NCI-H146 treated with DMSO at 0.1 percent for 48 hours (cell line): ENCODE results near the gene ARFGAP2.

Experiments
- DNase-seq: peaks from one replicate; lab custom pipeline; 2025; ENCODE audit not compliant: unreplicated experiment; lab: John Stamatoyannopoulos, UW

The ARFGAP2 gene

GRCh38 chr11:47187723-47188122 is 11.0 kb upstream of the ARFGAP2 start:
- no peak for DNase-seq

DNA sequence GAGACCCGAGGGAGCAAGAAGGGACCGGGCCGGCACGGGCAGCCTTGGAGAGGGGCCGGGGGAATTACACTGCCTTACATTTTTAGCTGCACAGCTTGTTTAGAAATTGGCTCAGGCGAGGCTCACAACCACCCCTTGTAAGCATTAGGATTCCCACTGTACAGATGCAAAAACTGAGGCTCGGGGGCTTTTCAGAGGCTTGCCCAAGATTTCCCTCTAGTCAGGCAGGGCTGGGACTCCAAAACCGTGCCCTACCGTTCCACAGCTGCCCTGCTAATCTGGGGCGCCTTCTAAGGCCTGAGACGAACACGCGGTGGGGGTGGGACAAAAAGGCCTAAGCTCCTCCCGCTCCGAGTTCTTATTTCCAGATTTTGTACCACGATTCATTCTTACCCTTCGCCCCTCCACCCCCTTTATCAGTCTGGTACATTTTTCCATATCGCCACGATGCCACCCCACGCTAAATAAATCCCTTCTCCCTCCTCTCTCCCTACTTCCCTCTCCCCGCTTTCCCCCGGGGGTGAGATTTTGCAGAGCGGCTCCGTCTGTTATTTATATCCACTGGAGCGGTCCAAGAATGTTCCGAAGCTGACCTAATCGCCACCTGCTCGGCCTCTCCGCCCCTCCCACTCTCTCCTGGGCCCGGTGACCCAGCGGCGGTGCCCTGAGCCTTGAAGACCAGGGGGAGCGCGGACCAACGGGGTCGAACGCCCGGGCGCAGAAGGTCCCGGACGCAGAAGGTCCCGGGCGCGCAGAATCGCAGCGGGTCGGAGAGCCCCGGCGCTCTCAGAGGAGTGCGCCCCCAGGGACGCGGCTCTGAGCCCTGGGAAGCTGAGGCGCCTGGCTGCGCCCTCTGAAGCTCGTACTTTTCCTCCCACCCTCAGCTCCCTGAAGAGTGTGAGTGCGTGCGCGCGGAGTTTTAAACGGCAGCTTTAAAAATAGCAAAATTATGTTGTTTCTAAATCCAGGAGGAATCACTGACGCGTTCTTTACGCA is 10.3 kb upstream of the ARFGAP2 start:
- no peak for DNase-seq

DNA sequence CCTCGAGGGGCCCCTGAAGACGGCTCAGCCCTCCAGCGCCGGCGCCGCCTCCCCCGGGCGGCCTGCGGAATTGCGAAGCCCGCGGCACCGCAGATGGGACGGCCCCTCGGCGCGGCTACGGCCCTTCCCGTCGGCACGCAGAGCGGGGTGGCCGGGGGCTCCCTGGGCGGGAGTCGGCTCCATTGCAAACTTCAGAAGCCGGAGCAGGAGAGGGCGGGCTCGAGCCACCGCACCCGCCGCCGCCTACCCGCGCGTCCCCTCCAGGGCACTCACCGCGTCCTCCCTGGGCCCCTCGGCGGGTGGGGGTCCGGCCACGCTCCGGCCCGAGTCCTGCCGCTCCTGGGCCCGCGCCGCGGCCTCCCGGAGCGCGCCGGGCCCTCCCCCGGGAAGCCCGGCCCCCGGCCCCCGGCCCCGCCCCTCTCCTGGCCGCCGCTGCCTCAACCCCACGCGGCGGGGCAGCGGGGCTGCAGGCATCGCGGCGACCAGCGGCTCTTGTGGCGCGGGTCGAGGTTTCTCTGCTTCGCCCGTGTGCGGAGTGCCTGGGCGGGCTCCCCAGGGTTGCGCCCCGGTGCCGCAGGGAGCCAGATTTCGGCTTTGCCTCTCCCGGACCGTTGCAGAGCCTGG is 9.5 kb upstream of the ARFGAP2 start, which contains the start of gene PACSIN3:
Gene PACSIN3 (minus strand): TSS at position 359 of the 624 bp plus-strand sequence. CDS start 3,707 bp downstream, outside the sequence.
- DNase-seq: no peak

DNA sequence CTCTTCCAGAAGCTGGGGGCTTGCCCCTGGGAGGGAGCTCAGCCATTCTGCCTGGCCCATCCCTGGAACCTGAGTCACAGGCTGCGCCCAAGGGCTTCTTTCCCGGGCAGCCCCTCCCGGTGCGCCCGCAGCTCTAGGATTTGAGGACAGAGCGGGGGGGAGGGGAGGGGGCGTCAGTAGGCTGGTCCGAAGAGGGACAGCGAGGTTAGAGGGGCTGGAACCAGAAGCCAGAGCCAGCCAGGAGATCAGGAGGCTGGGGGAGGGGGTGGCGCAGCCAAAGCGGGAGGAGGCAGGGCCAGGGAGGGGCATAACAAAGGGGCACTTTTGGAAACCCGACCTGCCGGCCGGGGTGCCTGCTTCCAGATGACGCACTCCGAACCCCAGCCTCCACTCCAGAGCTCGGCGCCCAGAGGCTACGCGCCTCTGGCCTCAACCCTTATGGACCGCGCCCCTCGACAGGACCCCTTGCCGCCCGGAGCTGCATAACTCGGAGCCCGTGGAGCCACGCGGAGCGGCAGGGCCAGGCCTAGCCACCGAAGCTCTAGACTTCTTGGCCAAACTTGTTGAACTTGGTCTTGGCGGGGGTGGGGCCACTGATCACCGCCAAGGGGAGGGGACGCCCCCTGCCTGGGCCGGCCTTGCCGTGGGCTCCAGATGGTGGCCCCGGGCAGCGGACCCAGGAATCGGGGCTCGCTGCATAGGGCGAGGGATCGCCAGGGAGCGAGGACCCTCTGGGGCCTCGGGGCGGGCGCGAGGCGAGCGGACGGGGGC is 8.8 kb upstream of the ARFGAP2 start:
- no peak for DNase-seq

DNA sequence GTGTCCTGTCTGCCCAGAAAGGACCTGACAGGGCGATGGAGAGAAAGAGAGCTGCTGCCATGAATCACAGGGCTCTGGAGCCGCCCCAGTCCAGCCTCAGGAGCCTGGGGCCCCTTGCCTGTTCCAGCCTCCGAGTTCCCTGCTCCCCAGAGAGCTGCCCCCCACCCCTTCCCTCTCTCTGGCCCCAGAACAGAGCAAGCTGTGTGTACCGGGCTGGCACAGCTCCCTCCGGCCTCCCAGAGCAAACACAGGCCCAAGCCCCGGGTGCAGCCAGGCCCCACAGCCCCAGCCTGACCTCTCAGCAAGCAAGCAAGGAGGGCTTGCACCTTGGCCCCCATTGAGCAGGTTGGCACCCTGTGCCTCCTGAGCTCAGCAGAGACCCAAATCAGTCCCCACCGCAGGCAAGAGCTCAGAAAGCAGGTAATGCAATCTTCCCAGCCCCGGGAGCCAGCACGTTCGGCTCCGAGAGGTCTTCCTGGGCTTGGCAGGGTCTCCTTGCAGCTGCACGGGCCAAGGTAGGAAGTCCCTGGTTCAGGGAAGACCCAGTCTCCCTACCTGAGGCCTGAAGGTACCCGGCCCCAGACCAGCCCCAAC is 8.1 kb upstream of the ARFGAP2 start:
- DNase-seq: no peak

DNA sequence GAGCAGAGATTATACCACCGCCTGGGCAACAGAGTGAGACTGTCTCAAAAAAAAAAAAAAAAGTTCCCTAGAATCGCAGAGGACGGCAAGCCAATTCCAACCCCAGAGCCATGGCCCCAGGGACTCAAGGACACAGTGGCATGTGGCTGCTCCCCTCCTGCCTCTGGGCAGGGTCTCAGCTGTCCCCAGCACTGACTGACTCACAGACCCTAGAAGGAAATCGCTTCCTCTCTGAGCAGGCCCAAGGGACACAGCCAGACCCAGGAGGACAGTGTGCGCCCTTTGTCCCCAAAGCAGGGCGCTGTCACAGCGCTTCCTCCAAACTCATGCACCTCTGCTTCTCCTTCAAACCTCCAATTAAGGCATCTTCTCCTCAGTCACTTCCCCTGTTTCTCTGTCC is 7.3 kb upstream of the ARFGAP2 start:
- no peak for DNase-seq

DNA sequence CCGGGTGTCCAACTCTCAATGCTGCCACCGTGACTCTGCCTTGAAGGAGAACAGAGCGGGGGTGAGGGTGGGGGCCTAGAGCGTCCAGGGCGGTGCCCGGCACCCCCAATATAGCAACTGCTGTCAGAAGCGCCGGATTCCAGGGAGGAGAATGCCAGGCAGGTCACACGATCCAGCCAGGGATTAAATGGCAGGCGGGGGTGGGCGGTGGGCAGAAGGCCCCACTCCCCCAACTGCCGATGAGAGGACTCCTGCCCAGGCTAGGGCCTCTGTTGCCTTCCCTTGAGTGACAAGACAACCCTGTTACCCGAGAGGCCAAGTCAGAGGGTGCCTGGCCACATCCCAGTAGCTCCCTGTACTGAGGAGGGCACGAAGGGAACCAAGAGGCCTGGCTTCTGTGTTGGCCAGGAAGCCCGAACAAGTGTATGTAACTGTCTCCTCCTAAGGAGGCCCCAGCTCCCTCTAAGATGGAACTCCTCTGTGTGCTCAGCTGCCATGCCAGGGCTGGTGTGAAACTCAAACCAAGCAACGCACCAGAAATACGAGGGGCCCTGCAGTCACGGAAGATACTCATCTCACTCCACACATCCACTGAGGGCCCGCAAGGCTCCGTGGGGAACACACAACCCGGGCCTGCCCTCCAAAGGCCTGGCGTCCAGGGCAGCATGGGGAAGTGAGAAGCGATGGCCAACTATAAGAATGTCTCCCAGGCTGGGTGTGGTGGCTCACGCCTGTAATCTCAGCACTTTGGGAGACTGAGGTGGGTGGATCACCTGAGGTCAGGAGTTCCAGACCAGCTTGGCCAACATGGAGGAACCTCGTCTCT is 6.6 kb upstream of the ARFGAP2 start:
- no peak for DNase-seq

DNA sequence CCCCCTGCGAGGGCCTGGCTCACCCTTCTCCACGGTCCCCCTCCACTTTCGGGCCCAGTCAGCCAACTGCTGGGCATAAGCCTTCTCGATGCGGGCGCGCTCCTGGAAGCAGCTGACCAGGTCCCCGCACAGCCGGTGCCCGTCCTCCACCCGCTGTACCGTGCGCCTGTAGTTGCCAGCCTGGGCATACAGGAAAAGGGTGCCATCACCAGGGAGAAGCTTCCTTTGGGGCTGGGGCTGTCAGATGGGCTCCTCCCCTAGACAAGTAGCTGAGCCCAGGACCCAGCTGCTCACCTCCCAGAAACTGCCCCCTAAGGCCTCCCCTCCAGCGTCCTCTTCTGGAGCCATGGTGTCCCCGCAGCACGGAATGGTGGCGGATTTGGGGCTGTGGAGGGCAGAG is 5.7 kb upstream of the ARFGAP2 start:
- no peak for DNase-seq

GRCh38 chr11:47181271-47181670 is 4.6 kb upstream of the ARFGAP2 start:
- no peak for DNase-seq

GRCh38 chr11:47180006-47180787 is 3.5 kb upstream of the ARFGAP2 start:
- DNase-seq: no peak

GRCh38 chr11:47179655-47179991 is 2.9 kb upstream of the ARFGAP2 start:
- DNase-seq: no peak

- no peak for DNase-seq
Observed at GRCh38 chr11:47178737-47179654, 2.3 kb upstream of the ARFGAP2 start.

DNA sequence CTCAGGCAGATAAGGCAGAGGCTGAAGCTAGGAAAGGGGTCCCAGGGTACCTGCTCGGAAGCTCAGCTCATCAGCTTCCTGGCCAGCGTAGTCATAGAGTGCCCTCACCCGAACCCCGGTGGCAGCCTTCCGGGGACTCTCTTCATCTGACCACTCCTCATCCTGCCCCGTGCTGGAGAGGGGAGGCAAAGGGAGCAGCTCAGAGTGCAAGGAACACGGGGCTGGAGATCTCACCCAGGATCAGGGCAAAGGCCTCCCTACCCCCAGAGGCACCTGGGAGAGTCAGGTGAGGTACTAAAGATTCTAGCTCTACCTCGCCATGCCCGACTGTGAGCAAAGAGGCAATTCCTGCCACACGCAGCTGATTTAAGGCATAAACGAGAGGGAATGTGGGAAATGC is 1.6 kb upstream of the ARFGAP2 start:
- no peak for DNase-seq

- no peak for DNase-seq
Observed at GRCh38 chr11:47177846-47178245, 1.2 kb upstream of the ARFGAP2 start.

DNA sequence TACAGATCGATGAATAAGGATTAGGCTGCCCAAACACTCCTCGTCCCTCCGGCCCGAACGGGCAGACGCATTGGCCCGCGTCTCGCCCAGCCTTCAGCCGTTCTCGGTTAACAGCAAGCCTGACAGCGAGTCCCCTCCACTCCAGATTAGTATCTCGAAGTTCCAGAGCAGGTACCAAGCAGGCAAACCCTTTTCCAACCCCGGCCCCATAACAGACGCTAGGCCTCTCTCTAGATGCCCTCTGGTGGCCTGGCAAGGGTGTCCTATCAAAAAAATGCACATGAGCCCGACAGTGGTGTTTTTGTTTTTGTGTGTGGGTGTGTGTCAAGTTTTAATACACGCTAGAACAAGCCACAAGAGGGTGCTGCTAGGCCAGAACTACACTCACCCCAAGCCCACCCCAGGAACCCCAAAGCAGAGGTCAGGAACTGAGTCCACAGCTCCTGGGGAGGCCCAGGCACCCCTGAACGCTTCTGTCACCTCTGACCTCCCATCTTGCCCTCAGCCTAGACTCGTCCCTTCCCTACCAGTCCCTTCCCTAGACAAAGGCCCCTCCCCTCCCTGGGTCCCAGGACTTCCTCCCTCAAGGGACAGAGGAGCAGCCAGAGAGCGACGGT is 658 bp upstream of the ARFGAP2 start:
- DNase-seq: no peak

GRCh38 chr11:47175746-47176327 is 842 bp downstream of the ARFGAP2 start:
- no peak for DNase-seq

DNA sequence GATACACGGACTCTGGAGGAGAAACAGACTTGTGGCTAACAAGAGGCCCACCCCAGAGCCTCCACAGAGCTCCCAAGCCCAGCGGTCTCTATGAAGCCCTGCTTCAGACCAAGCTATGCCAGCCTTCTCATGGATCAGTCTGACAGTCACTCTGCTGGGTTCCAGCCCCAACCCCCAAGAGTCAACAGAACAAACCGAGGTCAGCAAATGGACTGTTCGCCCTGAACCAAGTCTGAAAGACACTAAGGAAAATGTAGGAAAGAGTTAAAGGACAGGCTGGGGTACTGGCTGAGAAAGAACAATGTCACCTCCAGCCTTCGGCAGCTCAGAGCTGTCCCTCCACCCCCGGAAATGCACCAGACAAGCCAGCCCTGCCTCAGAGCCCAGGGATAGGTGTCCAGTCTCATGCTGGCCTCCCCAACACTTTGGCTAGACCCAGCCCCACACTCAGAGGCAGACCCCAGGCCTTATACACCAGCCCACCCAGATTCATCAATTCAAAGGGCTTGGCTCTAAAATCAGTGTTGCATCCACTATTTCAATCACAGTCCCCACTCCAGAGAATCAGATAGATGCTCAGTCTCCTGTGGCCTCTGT is 3.8 kb downstream of the ARFGAP2 start:
- DNase-seq: no peak
